GM18517 (cell line): ENCODE data around the gene B4GALT7.
"Not testable (repeated sequence)": the region's sequence is repeated elsewhere in the genome, so short reads cannot be mapped to it uniquely, and the experiment has no call there.

Experiments
- ATAC-seq: cut with Tn5 transposase; IDR thresholded peaks from one replicate; pipeline ENCODE4 v1.9.1; 2021; ENCODE audit warnings: mild to moderate bottlenecking, moderate library complexity; ENCODE audit not compliant: unreplicated experiment

B4GALT7 gene

DNA sequence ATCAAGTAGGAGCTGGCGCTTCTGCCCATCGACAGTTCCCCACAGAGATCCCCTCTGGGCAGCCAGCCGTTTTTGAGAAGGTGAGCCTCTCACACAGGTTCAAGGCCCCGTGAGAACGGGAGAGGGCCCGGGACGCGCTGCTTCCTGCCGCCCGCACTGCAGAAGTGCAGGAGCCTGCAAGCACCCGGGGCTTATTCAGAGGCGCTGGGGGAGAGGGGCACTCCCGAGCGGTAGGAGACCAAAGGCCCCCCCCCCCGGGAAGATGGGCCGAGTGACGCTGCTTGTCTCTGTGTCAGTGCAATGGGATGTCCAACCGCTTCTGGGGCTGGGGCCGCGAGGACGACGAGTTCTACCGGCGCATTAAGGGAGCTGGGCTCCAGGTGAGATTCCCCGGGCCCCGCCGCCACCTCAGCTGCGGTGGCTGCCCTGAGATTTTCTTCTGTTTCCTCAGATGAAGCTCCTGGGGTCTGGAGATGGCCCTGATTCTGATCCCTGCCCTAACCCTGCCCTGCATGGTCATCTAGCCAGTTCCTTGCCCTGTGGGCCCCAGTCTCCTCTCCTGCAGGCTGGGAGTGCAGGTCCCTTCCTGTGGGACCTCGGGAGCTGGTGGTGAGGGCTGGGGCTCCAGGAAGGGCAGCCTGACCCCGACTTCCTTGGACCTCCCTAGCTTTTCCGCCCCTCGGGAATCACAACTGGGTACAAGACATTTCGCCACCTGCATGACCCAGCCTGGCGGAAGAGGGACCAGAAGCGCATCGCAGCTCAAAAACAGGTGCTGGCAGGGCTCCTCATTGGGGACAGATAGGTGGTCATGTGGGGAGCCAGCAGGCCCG, 8.5 kb downstream of the B4GALT7 start:
- ATAC-seq, result no peak

DNA sequence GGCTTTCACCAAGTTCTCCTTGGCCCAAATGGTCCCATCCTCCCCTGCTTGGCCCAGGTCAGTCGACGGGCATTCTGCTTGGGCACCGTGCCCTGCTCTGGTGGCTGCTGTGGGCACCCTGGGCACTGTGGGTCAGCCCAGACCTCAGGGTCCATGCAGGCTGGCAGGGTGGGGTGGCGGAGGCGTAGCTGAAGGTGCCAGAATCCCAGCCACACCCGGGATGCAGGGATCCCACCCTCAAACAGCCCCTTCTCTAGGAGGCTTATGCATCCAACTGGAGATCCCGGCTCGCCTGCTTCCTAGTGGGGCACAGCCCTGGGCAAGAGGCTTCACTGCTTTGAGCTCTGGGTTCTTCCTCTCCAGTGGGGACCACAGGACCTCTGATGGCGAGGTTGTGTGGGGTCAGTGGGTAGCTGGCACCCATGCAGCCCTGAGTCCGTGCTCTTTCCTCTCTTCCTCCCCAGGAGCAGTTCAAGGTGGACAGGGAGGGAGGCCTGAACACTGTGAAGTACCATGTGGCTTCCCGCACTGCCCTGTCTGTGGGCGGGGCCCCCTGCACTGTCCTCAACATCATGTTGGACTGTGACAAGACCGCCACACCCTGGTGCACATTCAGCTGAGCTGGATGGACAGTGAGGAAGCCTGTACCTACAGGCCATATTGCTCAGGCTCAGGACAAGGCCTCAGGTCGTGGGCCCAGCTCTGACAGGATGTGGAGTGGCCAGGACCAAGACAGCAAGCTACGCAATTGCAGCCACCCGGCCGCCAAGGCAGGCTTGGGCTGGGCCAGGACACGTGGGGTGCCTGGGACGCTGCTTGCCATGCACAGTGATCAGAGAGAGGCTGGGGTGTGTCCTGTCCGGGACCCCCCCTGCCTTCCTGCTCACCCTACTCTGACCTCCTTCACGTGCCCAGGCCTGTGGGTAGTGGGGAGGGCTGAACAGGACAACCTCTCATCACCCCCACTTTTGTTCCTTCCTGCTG, 9.4 kb downstream of the B4GALT7 start:
- ATAC-seq, result no peak

DNA sequence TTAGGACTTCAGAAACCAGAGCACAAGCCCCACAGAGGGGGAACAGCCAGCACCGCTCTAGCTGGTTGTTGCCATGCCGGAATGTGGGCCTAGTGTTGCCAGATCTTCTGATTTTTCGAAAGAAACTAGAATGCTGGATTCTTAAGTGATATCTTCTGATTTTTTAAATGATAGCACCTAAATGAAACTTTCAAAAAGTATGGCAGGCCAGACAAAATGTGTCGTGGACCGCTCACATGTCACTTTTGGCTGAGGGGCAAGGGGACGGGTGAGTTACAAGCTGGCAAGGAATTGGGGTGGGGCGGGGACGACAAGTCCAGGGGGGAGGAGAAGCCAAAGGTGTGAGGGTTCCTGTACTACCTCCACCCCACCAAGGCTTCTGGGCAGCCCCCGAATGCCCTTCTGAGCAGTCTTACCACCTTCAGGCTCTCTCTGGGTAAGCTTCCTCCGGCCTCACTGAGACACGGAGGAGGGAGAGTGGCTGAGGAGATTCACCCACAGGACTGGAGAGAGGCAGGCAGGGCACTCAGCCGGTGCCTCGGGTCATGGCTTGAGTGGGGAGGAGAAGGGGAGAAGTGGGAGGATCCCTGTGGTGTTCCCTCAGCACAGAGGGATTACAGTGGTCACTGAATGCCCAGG, 10.3 kb downstream of the B4GALT7 start:
- ATAC-seq, result no peak

DNA sequence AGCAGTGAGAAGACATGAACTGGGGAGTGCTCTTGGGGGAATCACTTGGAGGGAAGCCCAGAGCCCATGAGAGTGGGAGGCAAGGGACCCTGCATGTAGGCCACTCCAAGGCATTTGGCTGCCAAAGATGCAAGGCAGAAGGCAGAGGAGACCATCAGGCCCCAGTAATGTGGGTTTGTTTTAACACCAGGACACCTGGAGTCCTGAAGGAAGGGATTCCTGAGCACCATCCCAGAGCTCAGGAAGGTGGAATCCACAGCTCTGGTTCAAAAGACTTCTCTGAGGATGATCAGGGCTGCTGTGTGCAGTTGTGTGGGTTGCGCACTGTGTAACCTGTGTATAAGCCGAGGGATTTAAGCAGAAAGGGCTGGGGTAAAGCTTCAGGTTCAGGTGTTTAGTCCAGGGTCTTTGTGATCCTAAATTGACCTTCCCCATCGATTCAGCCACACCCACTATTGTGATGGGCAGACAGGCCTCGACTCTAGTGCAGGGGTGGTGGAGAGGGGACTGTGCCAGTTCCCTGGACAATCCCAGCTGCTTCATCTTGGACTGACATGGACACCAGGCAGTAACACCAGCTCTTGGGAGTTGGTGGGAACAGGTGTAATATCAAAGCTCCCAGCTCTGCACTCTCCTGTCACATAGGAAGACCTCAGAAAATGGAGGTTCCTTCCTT, 11.0 kb downstream of the B4GALT7 start:
- no peak for ATAC-seq

DNA sequence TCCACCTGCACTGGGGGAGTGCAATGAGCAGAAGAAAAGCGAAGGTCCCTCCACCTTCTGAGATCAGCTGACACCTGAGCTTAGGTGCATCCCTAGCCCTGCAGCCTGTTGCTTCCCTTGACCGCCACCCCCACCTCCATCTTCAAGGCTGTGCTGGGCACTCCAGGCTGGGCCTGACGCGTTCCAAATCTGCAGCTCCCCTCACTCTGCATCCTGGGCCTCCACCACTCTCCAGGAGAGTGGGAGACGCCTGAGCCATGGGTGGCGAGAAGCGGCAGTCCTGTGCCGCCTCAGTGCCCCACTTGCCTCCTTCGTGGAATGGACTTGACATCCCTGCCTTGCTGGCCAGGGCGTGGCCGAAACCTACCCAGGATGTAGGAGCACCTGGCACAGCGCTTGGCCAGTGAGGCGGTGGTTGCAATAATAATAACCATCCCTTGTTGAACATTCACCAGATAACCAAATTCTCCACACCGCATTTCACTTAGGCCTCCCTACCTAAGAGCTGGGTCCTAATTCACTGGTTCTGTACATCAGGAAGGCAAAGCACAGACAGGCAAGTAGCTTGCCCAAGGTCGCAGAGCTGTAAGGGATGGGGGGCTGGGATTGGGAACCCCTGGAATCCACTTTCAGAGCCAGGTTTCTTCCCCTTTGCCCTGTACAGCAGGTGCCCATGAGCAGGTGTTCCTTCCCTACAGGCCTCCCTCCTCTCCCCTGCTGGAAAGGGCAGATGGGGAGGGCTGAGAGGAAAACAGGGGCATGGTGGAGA, 11.7 kb downstream of the B4GALT7 start:
- no peak for ATAC-seq

DNA sequence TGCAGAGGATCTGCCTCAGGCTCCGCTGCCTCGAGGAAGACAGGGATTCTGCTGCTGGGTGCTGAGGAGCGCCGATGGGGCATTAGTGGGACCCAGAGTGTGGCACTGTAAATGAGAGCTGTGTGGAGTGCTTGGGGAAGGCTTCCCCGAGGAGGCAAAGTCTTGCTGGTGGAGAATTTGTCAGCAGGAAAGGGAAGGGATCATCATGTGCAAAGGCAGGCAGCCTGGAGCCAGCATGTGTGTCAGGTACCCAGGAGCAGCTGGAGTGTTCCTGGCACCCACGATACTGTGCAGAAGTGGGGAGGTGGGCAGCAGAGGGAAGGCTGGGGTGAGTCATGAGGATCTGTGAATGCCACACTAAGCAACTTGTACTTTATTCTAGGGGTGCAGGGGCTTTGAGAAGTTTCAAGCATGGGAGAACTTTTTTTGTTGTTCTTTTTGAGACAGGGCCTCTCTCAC, 12.3 kb downstream of the B4GALT7 start:
- no peak for ATAC-seq

DNA sequence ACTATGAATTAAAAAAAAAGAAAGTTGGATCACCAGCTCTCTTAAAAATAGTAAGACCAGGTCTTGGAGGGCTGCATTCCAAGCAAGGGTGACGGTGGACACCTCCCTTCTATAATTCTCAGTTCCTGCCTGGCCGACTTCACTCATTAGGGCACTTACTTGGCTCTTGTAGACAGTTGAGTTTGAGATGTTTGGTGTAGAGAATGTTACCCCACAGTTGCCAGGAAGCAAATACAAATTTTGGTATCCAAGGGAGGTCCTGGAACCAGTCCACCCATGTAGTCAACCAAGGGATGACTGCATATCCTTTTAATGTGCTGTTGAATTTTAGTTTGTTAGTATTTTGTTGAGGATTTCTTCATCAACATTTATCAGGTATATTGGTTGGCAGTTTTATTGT, 20.6 kb downstream of the B4GALT7 start:
- ATAC-seq, result no peak

DNA sequence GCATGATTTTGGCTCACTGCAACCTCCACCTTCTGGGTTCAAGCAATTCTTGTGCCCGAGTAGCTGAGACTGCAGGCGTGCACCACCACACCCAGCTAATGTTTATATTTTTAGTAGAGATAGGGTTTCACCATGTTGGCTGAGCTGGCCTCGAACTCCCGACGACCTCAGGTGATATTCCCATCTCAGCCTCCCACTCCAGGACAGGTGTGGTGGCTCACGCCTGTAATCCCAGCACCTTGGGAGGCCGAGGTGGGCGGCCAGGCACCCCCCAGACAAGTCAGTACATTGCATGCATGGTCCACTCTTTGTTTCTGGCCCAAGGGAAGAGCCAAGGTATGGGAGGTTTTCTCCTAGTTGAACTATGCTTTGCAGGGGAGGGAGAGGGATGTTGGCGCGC, 24.2 kb downstream of the B4GALT7 start:
- ATAC-seq, result not testable (repeated sequence)

DNA sequence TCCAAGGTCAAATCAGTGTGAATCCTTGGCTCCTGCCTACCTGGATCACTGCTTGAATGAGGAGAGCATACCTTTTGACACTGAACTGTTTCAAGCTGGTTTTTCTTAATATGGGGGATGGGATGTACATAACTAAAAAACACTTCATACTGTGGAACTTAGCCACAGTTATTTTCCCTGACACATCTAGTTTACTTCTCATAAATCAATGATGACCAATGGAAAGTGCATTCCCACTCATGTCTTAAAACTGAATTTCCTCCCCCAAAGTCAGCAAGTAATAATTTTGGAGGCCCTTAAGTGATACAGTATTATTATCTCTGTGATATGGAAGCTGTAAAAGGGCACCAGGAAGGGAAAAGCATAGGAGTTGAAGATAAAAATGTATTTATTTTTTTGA, 30.3 kb downstream of the B4GALT7 start:
- not testable (repeated sequence) for ATAC-seq

DNA sequence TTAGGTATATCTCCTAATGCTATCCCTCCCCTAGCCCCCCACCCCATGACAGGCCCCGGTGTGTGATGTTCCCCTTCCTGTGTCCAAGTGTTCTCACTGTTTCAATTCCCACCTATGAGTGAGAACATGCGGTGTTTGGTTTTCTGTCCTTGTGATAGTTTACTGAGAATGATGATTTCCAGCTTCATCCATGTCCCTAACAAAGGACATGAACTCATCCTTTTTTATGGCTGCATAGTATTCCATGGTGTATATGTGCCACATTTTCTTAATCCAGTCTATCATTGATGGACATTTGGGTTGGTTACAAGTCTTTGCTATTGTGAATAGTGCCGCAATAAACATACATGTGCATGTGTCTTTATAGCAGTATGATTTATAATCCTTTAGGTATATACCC, 35.0 kb downstream of the B4GALT7 start:
- not testable (repeated sequence) for ATAC-seq

DNA sequence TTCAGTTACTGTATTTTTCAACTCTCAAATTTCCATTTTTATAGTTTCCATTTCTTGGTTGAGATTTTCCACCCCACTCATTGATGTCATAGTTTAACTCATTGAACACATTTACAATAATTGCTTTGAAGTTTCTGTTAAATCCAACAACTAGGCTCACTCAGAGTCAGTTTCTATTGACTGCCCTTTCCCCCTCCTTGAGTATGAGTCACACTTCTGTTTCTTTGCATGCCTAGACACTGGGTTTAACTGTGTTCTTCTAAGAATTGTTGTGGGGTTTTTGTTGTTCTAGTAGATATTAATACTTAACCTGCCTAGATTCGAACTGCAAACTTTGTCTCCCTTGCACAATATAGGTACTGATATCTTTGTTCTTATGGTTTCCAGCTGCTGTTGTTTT, 45.5 kb downstream of the B4GALT7 start:
- ATAC-seq, result not testable (repeated sequence)

DNA sequence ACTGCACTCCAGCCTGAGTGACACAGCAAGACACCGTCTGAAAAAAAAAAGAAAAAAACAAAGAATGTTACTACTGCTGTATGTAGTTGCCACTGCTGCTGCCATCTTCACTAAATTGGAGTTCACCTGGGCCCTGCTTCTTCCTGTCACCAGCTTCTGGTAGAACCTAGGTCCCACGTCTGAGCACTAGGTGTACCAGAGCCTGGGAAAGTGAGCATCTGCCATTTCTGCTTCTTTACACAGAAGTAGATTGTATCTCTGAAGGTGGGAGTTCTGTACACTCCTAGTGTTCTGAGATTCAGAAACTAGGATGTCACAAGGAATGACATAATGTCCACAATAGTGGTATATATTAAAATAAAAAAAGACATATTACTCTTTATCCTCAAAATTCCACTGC, 51.3 kb downstream of the B4GALT7 start:
- not testable (repeated sequence) for ATAC-seq

DNA sequence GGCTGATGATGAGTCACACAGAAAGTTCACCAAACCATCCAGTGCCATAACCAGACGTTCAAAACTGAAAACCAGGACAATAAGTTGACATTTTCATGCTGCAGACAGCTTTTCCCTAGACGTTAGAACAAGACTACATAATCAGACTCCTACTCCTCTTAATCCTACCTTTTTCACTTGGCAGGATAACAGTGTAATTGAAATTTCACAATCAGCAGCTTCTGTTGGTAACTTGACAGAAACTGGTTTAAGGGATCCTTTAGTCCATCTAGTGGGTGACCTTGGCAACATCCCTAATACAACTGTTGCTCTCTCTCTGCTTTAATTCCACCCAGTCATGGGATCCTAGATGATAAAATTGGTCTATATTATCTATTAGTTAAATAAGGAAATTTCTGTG, 57.9 kb downstream of the B4GALT7 start:
- not testable (repeated sequence) for ATAC-seq

DNA sequence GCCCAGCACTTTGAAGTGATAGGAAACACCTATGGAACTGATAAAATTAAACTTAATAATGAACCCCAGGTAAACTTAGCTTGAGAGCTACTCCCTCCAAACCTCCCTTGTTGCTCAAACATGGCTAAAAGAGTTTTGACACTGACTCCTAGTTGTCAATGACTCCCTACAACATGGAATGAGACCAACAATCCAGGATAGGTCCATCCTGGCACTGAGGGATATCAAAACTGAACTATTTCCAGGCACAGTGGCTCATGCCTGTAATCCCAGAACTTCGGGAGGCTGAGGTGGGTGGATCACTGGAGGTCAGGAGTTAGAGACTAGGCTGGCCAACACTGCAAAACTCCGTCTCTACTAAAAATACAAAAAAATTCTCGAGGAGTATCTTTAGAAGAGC, 58.6 kb downstream of the B4GALT7 start:
- not testable (repeated sequence) for ATAC-seq
